ENCODE results near the gene NUDT2. TPM values are rescaled to one million over a fixed set of nuclear protein-coding genes. Genes with fewer than 3 reads are reported as not detected.

The NUDT2 gene
- total RNA-seq, 1 donor from 2014 or later: 32.9 TPM

DNA sequence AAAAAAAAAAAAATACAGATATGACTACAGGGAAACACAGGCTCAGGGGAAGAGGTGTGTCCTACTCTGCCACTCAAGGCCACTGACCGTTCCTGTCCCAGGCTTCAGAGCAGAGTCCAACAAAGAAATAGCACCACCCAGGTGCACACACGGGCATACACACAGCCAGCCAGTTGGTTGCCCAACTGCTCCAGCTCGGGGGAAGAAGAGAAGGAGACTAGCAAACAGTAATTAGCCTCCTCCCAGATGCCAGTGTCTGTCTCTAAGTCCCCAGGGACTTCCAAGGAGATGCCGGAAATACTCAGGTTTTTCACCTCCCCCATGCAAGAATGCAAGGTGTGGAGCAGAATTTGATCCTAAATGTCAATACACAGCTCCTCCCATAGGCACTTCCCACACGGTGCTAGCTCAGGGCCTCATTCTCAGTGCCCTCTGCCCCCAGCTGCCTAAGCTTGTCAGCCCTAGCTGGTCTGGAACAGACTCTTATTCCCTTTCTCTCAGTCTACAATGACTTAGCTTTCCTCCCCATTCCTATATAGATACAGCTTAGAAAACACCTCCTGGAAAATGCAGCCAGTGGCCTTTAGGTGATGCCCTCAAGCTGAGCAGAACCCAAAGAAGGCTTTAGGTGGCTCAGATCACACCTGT, 45.7 kb downstream of the NUDT2 start:
- no peaks in the 10 kb centered on the region for H3K27me3 ChIP-seq (ENCODE audit: control insufficient read depth in 3 of 3, insufficient read depth in 3 of 3, low read length in 3 of 3)
- H3K9me3 ChIP-seq (ENCODE audit: control insufficient read depth in 3 of 3, low read length in 3 of 3): no peaks in the 10 kb centered on the region
- H3K4me1 ChIP-seq (ENCODE audit: control insufficient read depth in 3 of 3, insufficient read depth in 3 of 3, low read length in 3 of 3): peaks cover 49 to 67% (median 67%) of the 10 kb centered on the region in 3 donors
- peak overlapping the region; percentile 87 for H3K27ac ChIP-seq (ENCODE audit: low read depth, low read length)
- peak overlapping the region; percentile 80 to 88 (median 82) for H3K4me3 ChIP-seq (ENCODE audit: low read length in 3 of 3)
- H3K9ac ChIP-seq (ENCODE audit: low read depth in 1 of 3, low read length in 3 of 3): peak overlapping the region; percentile 70 to 91 (median 81)
- peaks cover 15 to 24% (median 17%) of the 10 kb centered on the region in 3 donors for H3K36me3 ChIP-seq (ENCODE audit: control insufficient read depth in 3 of 3, insufficient read depth in 3 of 3, low read length in 3 of 3)

DNA sequence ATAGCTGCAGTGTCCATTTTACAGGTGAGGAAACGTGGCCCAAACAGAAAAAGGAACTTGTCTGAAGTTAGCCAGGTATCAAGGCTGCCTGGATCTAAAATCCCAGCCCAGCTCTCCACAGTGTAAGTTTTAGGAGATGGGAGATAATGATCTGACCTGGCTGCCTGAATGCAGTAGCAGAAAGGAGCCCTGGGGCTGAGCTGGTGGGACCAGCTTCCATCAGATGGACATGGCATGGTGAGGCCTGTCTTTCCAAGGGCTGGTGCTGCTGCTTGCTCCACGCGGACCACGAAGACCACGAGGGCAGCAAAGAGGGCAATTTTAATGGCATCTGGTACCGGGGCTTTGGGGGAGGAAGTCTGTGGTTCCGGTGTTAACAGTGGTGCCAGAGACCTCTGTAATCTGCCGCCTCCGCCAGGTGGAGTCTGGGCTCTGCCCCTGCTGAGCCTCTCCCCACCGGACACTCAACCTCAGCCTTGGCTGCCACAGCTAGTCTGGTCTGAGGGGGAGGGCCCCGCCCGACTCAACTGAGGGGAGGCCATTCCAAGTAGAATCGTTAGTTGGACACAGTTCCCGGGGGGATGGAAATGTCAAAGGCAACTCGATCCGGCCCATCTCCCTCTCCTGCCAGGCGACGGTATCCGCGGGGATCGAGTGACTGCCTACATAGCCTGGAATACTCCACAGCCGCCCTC, 46.7 kb downstream of the NUDT2 start:
- H3K9ac ChIP-seq (ENCODE audit: low read depth in 1 of 3, low read length in 3 of 3): peak overlapping the region; percentile 79 to 91 (median 81)
- peak overlapping the region; percentile 80 to 88 (median 82) for H3K4me3 ChIP-seq (ENCODE audit: low read length in 3 of 3)
- no peaks in the 10 kb centered on the region for H3K27me3 ChIP-seq (ENCODE audit: control insufficient read depth in 3 of 3, insufficient read depth in 3 of 3, low read length in 3 of 3)
- H3K36me3 ChIP-seq (ENCODE audit: control insufficient read depth in 3 of 3, insufficient read depth in 3 of 3, low read length in 3 of 3): peaks cover 9 to 16% (median 15%) of the 10 kb centered on the region in 3 donors
- peak overlapping the region; percentile 87 for H3K27ac ChIP-seq (ENCODE audit: low read depth, low read length)
- peaks cover 49 to 65% (median 64%) of the 10 kb centered on the region in 3 donors for H3K4me1 ChIP-seq (ENCODE audit: control insufficient read depth in 3 of 3, insufficient read depth in 3 of 3, low read length in 3 of 3)
- H3K9me3 ChIP-seq (ENCODE audit: control insufficient read depth in 3 of 3, low read length in 3 of 3): no peaks in the 10 kb centered on the region

DNA sequence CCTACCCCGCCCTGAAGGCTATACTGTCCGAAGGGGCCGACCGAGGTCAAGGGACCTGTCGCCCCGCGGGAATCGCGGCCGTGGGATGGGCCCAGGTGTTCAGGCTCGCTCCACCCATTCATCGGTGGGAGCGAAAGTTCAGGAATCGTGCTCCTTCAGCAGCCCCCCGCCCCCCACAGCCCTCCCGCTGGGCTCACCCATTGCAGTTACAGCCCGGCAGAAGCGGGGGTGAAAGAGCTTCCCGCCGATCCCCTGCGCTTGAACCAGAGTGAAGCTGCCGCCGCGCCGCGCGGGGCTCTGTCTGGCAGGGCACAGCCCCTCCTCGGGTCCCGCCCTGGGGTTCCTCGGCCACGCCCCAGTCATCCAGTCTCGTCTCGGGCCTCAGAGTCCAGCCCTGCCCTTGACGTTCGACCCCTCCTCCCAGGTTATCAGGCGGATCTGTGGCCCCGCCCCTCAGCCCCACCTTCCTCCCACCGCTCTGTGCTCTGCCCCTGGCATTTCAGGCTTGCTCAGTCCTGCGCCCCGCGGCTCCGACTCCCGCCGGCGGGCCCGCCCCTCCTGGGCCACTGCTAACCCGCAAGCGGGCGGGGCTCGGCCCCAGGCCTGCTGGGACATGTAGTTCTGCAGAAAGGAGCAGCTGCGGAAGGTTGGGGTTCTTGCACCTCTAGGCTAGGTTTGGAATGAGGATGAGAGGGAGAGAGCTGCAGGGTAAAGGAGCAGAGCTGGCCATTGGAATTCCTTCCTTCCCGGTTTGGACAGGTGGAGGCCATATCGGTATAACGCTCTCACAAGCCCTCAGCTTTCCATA, 47.4 kb downstream of the NUDT2 start, which contains the start of gene MYORG:
TSS of gene MYORG (minus strand) at position 303 of the 808 bp plus-strand sequence. CDS start 3,955 bp downstream, outside the sequence.
- Histone ChIP-seq H3K9me3 (ENCODE audit: control insufficient read depth in 3 of 3, low read length in 3 of 3) (no peaks in the 10 kb centered on the region), H3K27me3 (ENCODE audit: control insufficient read depth in 3 of 3, insufficient read depth in 3 of 3, low read length in 3 of 3) (no peaks in the 10 kb centered on the region), H3K36me3 (ENCODE audit: control insufficient read depth in 3 of 3, insufficient read depth in 3 of 3, low read length in 3 of 3) (peaks cover 4 to 8% (median 8%) of the 10 kb centered on the region in 3 donors), H3K9ac (ENCODE audit: low read depth in 1 of 3, low read length in 3 of 3) (peak within 1 kb of the TSS; percentile 79 to 91 (median 81)), H3K27ac (ENCODE audit: low read depth, low read length) (peak within 1 kb of the TSS; percentile 87), H3K4me1 (ENCODE audit: control insufficient read depth in 3 of 3, insufficient read depth in 3 of 3, low read length in 3 of 3) (peaks cover 52 to 65% (median 62%) of the 10 kb centered on the region in 3 donors), H3K4me3 (ENCODE audit: low read length in 3 of 3) (peak within 1 kb of the TSS; percentile 80 to 88 (median 82))

DNA sequence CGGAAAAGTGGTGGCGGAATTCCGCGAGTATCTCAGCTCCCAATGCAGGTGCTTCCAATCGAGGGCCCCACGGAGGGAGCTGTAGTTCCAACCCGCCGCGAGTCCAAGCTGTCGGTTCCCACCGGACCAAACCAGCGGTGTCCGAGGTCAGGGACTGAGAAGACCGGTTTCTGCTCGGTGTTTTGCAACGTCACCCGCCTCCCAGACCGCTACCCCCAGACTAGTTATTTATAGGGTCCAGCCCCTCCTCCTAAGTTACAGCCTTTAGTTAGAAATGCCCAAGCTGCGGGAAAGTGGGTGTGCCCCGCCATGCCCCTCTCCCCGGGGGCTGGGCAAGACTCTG, 48.0 kb downstream of the NUDT2 start:
- peaks cover 0 to 2% (median 2%) of the 10 kb centered on the region in 3 donors for H3K36me3 ChIP-seq (ENCODE audit: control insufficient read depth in 3 of 3, insufficient read depth in 3 of 3, low read length in 3 of 3)
- H3K4me1 ChIP-seq (ENCODE audit: control insufficient read depth in 3 of 3, insufficient read depth in 3 of 3, low read length in 3 of 3): peaks cover 52 to 65% (median 62%) of the 10 kb centered on the region in 3 donors
- peak overlapping the region; percentile 87 for H3K27ac ChIP-seq (ENCODE audit: low read depth, low read length)
- H3K4me3 ChIP-seq (ENCODE audit: low read length in 3 of 3): peak overlapping the region; percentile 80 to 88 (median 82)
- H3K27me3 ChIP-seq (ENCODE audit: control insufficient read depth in 3 of 3, insufficient read depth in 3 of 3, low read length in 3 of 3): no peaks in the 10 kb centered on the region
- H3K9ac ChIP-seq (ENCODE audit: low read depth in 1 of 3, low read length in 3 of 3): peak overlapping the region; percentile 79 to 91 (median 81)
- no peaks in the 10 kb centered on the region for H3K9me3 ChIP-seq (ENCODE audit: control insufficient read depth in 3 of 3, low read length in 3 of 3)

DNA sequence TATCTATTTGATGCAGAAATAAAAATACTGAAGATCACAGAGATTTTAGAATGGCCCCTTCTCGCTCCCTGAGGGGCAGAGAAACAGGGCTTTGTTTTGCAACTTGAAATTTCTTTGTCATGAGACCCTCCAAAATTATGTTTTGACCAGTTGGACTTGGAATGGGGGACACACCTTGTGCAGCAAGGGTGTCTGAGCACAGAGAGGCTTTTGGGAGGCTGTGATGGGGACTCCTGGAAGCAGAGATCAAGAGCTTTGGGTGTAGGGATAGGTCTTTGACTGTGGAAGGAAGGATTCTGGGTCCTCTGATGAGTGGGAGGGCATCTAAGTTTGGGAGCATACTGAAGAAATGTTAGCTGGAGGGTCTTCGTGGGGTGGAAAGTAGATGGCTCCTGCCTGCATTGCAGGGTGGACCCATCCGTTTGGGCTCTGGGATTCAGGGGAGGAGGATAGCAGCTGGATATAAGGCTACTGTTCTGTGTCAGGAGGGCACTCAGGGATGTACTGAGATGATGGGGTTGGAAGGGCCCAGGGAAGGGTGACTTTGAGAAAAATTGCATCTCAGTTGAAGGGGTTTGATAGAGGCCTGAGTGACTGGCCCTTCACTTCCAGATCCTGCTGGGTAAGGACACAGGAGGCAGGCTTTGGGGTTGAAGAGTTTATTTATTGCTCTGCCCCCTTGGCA, 49.1 kb downstream of the NUDT2 start:
- no peaks in the 10 kb centered on the region for H3K36me3 ChIP-seq (ENCODE audit: control insufficient read depth in 3 of 3, insufficient read depth in 3 of 3, low read length in 3 of 3)
- no peak overlapping the region for H3K4me3 ChIP-seq (ENCODE audit: low read length in 3 of 3)
- no peaks in the 10 kb centered on the region for H3K9me3 ChIP-seq (ENCODE audit: control insufficient read depth in 3 of 3, low read length in 3 of 3)
- H3K9ac ChIP-seq (ENCODE audit: low read depth in 1 of 3, low read length in 3 of 3): peak overlapping the region in 1 of 3 donors; percentile 8
- peaks cover 52 to 59% (median 52%) of the 10 kb centered on the region in 3 donors for H3K4me1 ChIP-seq (ENCODE audit: control insufficient read depth in 3 of 3, insufficient read depth in 3 of 3, low read length in 3 of 3)
- no peaks in the 10 kb centered on the region for H3K27me3 ChIP-seq (ENCODE audit: control insufficient read depth in 3 of 3, insufficient read depth in 3 of 3, low read length in 3 of 3)
- H3K27ac ChIP-seq (ENCODE audit: low read depth, low read length): no peak overlapping the region

DNA sequence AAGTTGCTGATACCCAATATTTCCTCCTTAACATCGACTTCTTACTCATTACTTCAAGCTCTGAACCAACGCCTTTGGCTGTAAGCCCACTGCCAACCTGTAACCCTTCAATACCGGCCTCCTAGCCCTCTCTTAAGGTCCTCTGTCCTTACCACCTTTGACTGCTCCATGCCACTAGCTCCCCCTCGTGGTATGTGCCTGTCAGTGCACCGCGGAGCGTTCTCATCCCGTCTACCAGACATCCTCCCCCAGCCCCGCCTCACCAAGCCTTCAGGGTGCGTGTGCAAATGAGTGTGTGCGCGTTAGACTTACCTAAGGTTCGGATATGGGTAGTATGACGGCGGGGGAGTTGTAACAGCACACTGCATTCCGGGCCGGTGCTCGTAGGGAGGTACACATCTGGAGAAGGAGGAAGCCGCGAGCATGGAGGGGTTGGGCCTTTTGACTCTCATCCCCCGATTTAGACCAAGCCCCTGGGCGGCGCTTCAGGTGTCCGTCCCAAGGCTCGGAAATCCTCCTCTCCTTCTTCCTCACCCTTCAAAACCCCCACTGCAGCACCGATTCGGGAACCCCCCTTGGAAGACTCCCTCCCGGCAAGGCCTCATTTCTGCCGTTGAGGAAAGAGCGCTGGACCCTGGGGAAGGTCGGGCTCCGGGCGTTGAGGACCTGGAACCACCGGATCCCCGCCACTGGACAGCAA, 50.1 kb downstream of the NUDT2 start:
- H3K4me1 ChIP-seq (ENCODE audit: control insufficient read depth in 3 of 3, insufficient read depth in 3 of 3, low read length in 3 of 3): peaks cover 43 to 49% (median 43%) of the 10 kb centered on the region in 3 donors

DNA sequence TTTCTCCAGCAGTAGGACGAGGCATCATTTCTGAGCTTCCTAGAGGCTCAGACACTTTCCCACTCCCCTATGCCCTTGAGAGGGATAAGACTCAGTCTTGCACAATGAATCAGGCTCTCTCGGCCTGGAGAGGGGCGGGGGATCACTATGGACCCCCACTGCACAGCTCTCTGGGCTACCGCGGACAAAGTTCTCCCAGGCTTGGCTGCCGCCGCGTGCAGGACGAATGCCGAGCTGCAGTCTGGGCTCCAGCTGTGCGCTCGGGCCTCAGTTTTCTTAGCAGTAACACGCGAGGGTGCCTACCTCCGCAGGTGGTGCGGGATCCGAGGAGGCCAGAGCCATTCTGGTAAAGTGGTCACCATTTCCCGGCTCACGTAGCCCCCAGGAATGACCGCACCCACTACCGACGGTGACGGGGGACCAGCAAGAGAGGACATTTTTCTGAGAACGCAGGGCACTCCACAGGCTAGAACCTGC, 50.7 kb downstream of the NUDT2 start:
- no peaks in the 10 kb centered on the region for H3K36me3 ChIP-seq (ENCODE audit: control insufficient read depth in 3 of 3, insufficient read depth in 3 of 3, low read length in 3 of 3)
- H3K9me3 ChIP-seq (ENCODE audit: control insufficient read depth in 3 of 3, low read length in 3 of 3): no peaks in the 10 kb centered on the region
- H3K4me3 ChIP-seq (ENCODE audit: low read length in 3 of 3): peak overlapping the region; percentile 61 to 85 (median 68)
- H3K9ac ChIP-seq (ENCODE audit: low read depth in 1 of 3, low read length in 3 of 3): peak overlapping the region in 2 of 3 donors; percentile 57 to 74
- H3K4me1 ChIP-seq (ENCODE audit: control insufficient read depth in 3 of 3, insufficient read depth in 3 of 3, low read length in 3 of 3): peaks cover 39 to 46% (median 40%) of the 10 kb centered on the region in 3 donors
- H3K27ac ChIP-seq (ENCODE audit: low read depth, low read length): peak overlapping the region; percentile 18
- H3K27me3 ChIP-seq (ENCODE audit: control insufficient read depth in 3 of 3, insufficient read depth in 3 of 3, low read length in 3 of 3): no peaks in the 10 kb centered on the region

More for the DNA sequence above, 50.1 kb downstream of the NUDT2 start:
- Histone ChIP-seq H3K9me3 (ENCODE audit: control insufficient read depth in 3 of 3, low read length in 3 of 3) (no peaks in the 10 kb centered on the region), H3K27ac (ENCODE audit: low read depth, low read length) (peak overlapping the region; percentile 18), H3K4me3 (ENCODE audit: low read length in 3 of 3) (peak overlapping the region; percentile 24 to 68 (median 61)), H3K36me3 (ENCODE audit: control insufficient read depth in 3 of 3, insufficient read depth in 3 of 3, low read length in 3 of 3) (no peaks in the 10 kb centered on the region), H3K27me3 (ENCODE audit: control insufficient read depth in 3 of 3, insufficient read depth in 3 of 3, low read length in 3 of 3) (no peaks in the 10 kb centered on the region), H3K9ac (ENCODE audit: low read depth in 1 of 3, low read length in 3 of 3) (no peak overlapping the region)

DNA sequence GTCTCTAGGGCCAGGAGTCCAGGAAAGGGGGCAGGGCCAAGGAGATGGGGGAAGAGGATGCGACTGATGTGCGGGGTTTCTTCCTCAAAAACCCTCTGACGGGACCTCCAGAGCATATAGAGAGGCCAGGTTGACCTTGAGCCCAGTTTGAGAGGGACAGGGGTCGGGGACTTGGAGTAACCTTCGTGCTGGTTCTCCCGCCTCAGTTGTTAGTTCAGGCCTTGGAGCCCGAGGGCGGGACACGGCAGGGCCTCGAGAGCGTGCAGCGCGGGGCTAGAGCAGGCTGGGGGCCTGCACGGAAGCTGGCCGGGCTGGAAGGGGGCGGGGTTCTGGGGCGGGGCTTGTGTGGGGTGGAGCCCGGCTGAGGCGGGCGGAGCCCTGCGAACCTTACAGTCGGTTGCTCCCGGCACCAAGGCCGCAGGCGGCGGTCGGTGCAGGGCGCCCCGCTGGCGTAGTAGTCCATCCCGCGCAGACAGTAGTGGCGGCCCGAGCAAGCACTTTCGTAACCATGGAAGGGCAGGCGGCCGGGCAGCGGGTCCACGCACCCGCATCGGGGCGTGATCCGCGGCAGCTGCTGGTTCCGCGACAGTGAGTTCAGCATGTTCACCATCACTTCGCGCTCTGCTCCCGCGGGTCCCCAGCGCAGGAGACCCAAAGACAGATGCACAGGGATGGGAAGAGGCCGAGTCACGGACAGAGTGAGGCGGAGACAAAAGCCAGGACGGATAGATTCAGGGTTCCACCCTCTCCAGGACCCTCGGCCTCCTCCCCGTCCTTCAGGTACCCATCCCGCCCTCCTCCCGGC, 51.3 kb downstream of the NUDT2 start:
- peak overlapping the region; percentile 18 for H3K27ac ChIP-seq (ENCODE audit: low read depth, low read length)
- peak overlapping the region; percentile 75 to 84 (median 83) for H3K9ac ChIP-seq (ENCODE audit: low read depth in 1 of 3, low read length in 3 of 3)
- peaks cover 32 to 39% (median 33%) of the 10 kb centered on the region in 3 donors for H3K4me1 ChIP-seq (ENCODE audit: control insufficient read depth in 3 of 3, insufficient read depth in 3 of 3, low read length in 3 of 3)
- peak overlapping the region; percentile 75 to 87 (median 85) for H3K4me3 ChIP-seq (ENCODE audit: low read length in 3 of 3)
- no peaks in the 10 kb centered on the region for H3K36me3 ChIP-seq (ENCODE audit: control insufficient read depth in 3 of 3, insufficient read depth in 3 of 3, low read length in 3 of 3)
- H3K27me3 ChIP-seq (ENCODE audit: control insufficient read depth in 3 of 3, insufficient read depth in 3 of 3, low read length in 3 of 3): no peaks in the 10 kb centered on the region
- H3K9me3 ChIP-seq (ENCODE audit: control insufficient read depth in 3 of 3, low read length in 3 of 3): no peaks in the 10 kb centered on the region
